WERI-Rb-1 (cell line): Measurements from ENCODE around the gene RAI1.
A peak's percentile ranks its signal among the peaks of the same experiment; 100 is the strongest.

Experiments used
- DNase-seq: peaks from one replicate; pipeline ENCODE4 v3.0.0-alpha.2; 2020
- H3K27ac ChIP-seq: fragments of 250-450 bp; sonication (Bioruptor Pico); 2 replicates; pipeline ENCODE4 v1.5.1; 2020; ENCODE audit warnings: mild to moderate bottlenecking, moderate library complexity
- H3K27me3 ChIP-seq: fragments of 250-450 bp; sonication (Bioruptor Pico); 2 replicates; pipeline ENCODE4 v1.5.1; 2021; ENCODE audit warnings: mild to moderate bottlenecking, low read depth, moderate library complexity; ENCODE audit not compliant: insufficient read depth, severe bottlenecking
- H3K36me3 ChIP-seq: fragments of 250-450 bp; sonication (Bioruptor Pico); 2 replicates; pipeline ENCODE4 v1.5.1; 2020; ENCODE audit warnings: mild to moderate bottlenecking, moderate library complexity
- H3K4me3 ChIP-seq: 2 replicates; pipeline ENCODE4 v1.5.1; 2011; ENCODE audit warnings: low read depth, mild to moderate bottlenecking, control low read depth, low read length
- H3K9me3 ChIP-seq: fragments of 250-450 bp; sonication (Bioruptor Pico); 2 replicates; pipeline ENCODE4 v1.5.1; 2021; ENCODE audit warnings: mild to moderate bottlenecking, moderate library complexity; ENCODE audit not compliant: severe bottlenecking
- TF ChIP-seq, protein P1 (sequence below): IDR thresholded peaks from 2 replicates; pipeline ENCODE4 v1.5.1; 2011; ENCODE audit warnings: low read depth, mild to moderate bottlenecking, control low read depth, inconsistent platforms, low read length

RAI1 gene

DNA sequence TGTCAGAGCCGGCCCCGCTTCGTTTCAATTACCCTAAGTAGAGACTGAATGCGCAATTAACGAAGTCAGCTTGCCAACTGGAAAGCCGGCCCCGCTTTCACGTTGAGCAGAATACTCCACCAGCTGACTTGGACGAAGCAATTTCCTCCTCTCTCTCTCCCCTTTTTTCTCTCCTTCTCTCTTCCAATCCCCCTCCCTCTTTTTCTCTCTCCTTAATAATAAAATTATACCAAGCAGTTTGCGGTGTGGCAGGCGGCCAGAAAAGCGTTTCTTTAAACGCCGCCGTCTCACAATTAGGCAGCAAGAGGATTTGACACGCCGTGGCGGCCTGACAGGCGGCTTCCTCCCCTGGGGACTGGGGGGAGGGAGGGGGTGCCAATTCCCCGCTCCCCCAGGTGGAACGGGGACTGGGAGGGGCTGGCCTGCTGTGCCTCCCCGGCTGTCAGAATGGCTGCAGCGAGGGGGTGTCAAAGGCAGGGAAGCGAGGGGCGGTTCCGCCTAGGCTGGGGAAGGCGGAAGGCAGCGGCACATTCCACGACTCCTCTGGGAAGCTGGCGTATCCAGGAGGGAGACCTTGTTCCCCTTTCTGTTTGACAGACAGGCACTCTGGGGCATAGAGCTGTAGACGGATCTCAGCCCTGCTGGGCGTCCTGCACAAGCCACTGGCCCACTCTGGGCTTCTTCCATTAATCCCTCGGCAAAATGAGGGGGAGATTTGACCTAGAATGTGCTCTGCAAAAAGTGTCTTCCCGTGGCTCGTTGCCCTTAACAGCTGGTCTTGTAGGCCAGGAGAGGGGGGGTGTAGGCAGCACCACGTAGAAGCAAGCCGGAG is 102.8 kb downstream of the RAI1 start:
- peak overlapping the region; percentile 65 for H3K4me3 ChIP-seq
- peak overlapping the region; percentile 99 for H3K27ac ChIP-seq

DNA sequence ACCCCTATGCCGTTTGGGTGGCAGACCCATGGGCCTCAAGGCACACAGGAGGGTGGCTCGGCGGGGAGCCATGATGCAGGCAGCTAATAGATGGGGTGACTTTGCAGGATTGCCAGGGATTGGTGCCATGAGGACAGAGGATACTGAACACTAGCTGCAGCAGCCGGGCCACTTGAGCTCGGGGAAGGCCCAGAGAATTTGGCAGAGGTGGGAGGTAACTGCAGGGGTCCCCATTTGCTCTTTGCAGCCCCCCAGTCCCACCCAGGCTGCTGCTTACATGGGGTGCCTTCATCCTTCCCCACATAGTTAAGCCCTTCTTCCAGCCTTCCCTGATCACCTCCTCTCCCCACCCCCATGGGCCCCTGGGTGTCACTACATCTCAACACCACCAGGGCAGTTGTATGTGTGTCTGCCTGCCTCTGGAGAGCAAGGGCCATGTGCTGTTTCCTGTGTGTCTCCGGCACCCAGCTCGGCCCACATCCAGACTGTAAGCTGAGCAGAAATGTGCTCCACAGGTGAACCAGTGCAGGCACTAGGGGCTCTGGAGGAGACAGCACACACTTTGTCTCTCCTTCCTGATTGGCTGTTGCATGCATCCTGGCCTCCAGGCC is 103.5 kb downstream of the RAI1 start:
- no peaks in the 10 kb centered on the region for H3K27me3 ChIP-seq
- peaks cover 4% of the 10 kb centered on the region for H3K36me3 ChIP-seq
- peak; percentile 77 for DNase-seq
- H3K9me3 ChIP-seq: no peaks in the 10 kb centered on the region
- TF ChIP-seq, protein P1, sequence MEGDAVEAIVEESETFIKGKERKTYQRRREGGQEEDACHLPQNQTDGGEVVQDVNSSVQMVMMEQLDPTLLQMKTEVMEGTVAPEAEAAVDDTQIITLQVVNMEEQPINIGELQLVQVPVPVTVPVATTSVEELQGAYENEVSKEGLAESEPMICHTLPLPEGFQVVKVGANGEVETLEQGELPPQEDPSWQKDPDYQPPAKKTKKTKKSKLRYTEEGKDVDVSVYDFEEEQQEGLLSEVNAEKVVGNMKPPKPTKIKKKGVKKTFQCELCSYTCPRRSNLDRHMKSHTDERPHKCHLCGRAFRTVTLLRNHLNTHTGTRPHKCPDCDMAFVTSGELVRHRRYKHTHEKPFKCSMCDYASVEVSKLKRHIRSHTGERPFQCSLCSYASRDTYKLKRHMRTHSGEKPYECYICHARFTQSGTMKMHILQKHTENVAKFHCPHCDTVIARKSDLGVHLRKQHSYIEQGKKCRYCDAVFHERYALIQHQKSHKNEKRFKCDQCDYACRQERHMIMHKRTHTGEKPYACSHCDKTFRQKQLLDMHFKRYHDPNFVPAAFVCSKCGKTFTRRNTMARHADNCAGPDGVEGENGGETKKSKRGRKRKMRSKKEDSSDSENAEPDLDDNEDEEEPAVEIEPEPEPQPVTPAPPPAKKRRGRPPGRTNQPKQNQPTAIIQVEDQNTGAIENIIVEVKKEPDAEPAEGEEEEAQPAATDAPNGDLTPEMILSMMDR: peak; percentile 42; the same call in 1 of the 2 replicates
- H3K4me3 ChIP-seq: peak overlapping the region; percentile 65; the same call in 1 of the 2 replicates
- peak overlapping the region; percentile 99 for H3K27ac ChIP-seq

More for the DNA sequence above, 102.8 kb downstream of the RAI1 start:
- TF ChIP-seq, protein P1: no peak
- H3K27me3 ChIP-seq: no peaks in the 10 kb centered on the region
- DNase-seq: peak; percentile 53
- H3K9me3 ChIP-seq: no peaks in the 10 kb centered on the region
- peaks cover 4% of the 10 kb centered on the region for H3K36me3 ChIP-seq

DNA sequence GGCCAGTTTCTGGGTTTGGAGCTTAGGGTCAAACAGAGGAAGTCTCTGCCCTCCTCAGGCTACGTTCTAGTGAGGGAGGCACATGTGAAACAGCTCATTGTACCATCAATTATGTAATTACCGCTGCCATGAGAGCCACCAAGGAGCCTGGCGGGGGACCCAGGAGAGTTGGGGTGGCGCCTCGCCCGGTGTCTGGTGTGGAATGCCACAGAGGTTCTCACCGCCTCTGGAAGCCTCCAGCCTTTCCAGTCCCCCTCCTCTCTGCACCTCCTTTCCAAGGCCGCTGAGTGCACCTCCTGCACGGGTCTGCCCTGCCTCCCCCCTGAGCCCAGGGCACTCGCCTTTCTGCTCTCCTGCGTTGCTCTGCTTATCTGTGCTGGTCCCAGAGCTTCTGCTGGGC is 104.1 kb downstream of the RAI1 start:
- Histone ChIP-seq H3K36me3 (peaks cover 4% of the 10 kb centered on the region), H3K27me3 (no peaks in the 10 kb centered on the region), H3K4me3 (no peak overlapping the region), H3K27ac (peak overlapping the region; percentile 99), H3K9me3 (no peaks in the 10 kb centered on the region)
- DNase-seq: no peak
- TF ChIP-seq, protein P1: no peak

DNA sequence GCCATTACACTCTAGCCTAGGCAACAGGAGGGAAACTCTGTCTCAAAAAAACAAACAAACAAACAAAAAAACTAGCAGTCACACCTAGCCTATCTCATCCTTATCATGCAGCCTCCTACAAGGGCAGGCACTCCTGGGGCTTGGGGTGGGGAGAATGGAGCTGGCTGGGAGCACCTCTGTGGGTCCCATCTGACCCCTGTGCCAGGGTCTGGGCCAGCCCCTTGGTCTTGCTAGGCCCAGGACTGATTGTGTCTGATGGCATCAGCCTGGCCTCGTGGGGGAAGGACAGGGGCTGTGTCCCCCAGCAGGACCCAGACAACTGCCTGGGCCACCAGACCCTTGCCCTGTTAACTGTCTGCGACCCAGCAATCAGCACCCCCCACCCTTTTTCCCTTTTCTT is 105.7 kb downstream of the RAI1 start:
- H3K27ac ChIP-seq: no peak overlapping the region; the same call in 1 of the 2 replicates
- TF ChIP-seq, protein P1: no peak
- H3K27me3 ChIP-seq: no peaks in the 10 kb centered on the region
- H3K4me3 ChIP-seq: no peak overlapping the region
- peaks cover 4% of the 10 kb centered on the region for H3K36me3 ChIP-seq
- DNase-seq: no peak
- H3K9me3 ChIP-seq: no peaks in the 10 kb centered on the region

DNA sequence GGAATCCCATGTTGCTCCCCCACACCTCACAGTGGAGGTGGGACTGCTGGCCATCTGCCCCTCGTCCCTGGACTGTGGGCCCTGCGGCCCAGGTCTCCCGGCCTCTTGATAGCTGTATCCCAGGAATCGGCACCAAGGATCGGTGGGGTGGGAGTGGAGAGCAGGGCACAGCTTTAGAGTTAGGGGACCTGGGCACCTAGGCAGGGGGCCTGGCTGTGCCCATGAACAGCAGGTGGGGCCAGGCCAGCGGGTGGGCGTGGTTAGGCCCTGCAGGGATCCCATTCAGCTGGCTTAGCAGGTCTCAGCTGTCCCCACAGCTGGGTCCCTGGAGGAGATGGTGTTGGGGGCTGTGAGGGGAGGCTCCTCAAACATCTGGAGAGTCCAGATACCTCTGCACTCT is 106.3 kb downstream of the RAI1 start:
- Histone ChIP-seq H3K9me3 (no peaks in the 10 kb centered on the region), H3K4me3 (no peak overlapping the region), H3K27me3 (no peaks in the 10 kb centered on the region), H3K36me3 (peaks cover 4% of the 10 kb centered on the region), H3K27ac (no peak overlapping the region; the same call in 1 of the 2 replicates)
- TF ChIP-seq, protein P1: no peak
- no peak for DNase-seq
